IMR-90 (cell line): Measurements from ENCODE around the gene UBTD1. TPM values are rescaled to one million over a fixed set of nuclear protein-coding genes. Genes with fewer than 3 reads are reported as not detected.

Source experiments
- ATAC-seq: fragments of 200-7000 bp; cut with Tn5 transposase; 2 replicates; pipeline ENCODE4 v1.9.1; 2020; ENCODE audit warnings: low read depth, mild to moderate bottlenecking, moderate library complexity
- BruUV-seq: library from RNA; stranded (reverse); fragments of 400-500 nt; replicated peaks from 2 replicates; lab custom pipeline; 2021; lab: Mats Ljungman, UMichigan
- CTCF ChIA-PET: fragments of 300-600 bp; formaldehyde crosslinking; extraction: SDS; loops from one replicate; lab custom pipeline; 2021; ENCODE audit warnings: antibody characterized with exemption; lab: Yijun Ruan, JAX
- POLR2A ChIA-PET: fragments of 300-600 bp; sonication (Branson Sonifier 250); formaldehyde crosslinking; loops from one replicate; lab custom pipeline; 2022; ENCODE audit warnings: antibody characterized with exemption; ENCODE audit not compliant: unreplicated experiment; lab: Charles Lee
- DNase-seq: peaks from one replicate; pipeline ENCODE4 v3.0.0; 2013
- H2AFZ ChIP-seq: replicated peaks from 2 replicates; pipeline ENCODE3; 2013; ENCODE audit warnings: low read length, mild to moderate bottlenecking; ENCODE audit not compliant: poor library complexity
- H2AK5ac ChIP-seq: 2 replicates; pipeline ENCODE4 v1.6.1; 2013; ENCODE audit warnings: low read depth, low read length, inconsistent platforms
- H2AK9ac ChIP-seq: replicated peaks from 2 replicates; pipeline ENCODE3; 2013; ENCODE audit warnings: mild to moderate bottlenecking, low read depth, low read length, moderate library complexity; ENCODE audit not compliant: poor library complexity
- H2BK120ac ChIP-seq: 2 replicates; pipeline ENCODE4 v1.6.1; 2013; ENCODE audit warnings: low read depth, low read length, inconsistent platforms
- H2BK15ac ChIP-seq: 3 replicates; pipeline ENCODE4 v1.6.1; 2013; ENCODE audit warnings: low read depth, low read length, inconsistent platforms
- H2BK20ac ChIP-seq: 2 replicates; pipeline ENCODE4 v1.6.1; 2013; ENCODE audit warnings: low read depth, mild to moderate bottlenecking, inconsistent platforms, low read length, moderate library complexity
- H2BK5ac ChIP-seq: 2 replicates; pipeline ENCODE4 v1.6.1; 2013; ENCODE audit warnings: mild to moderate bottlenecking, low read depth, low read length, inconsistent platforms; ENCODE audit not compliant: poor library complexity, severe bottlenecking
- H3K14ac ChIP-seq: replicated peaks from 2 replicates; pipeline ENCODE4 v1.6.1; 2013; ENCODE audit warnings: low read depth, low read length, inconsistent platforms
- H3K18ac ChIP-seq: 2 replicates; pipeline ENCODE4 v1.6.1; 2013; ENCODE audit warnings: low read depth, low read length, control low read depth
- H3K23ac ChIP-seq: 2 replicates; pipeline ENCODE4 v1.6.1; 2013; ENCODE audit warnings: low read depth, low read length, inconsistent platforms
- H3K27ac ChIP-seq: 2 replicates; pipeline ENCODE4 v1.5.1; 2013; ENCODE audit warnings: mild to moderate bottlenecking, control low read depth, low read length; ENCODE audit not compliant: insufficient read depth
- H3K27me3 ChIP-seq: 2 replicates; pipeline ENCODE4 v1.6.1; 2013; ENCODE audit warnings: low read length; ENCODE audit not compliant: control insufficient read depth, insufficient read depth
- H3K36me3 ChIP-seq: 2 replicates; pipeline ENCODE4 v1.6.1; 2013; ENCODE audit warnings: low read length, mixed read lengths; ENCODE audit not compliant: control insufficient read depth, insufficient read depth
- H3K4ac ChIP-seq: 2 replicates; pipeline ENCODE4 v1.6.1; 2013; ENCODE audit warnings: low read depth, low read length, inconsistent platforms
- H3K4me1 ChIP-seq: 2 replicates; pipeline ENCODE4 v1.6.1; 2013; ENCODE audit warnings: low read length, mixed read lengths; ENCODE audit not compliant: control insufficient read depth, insufficient read depth
- H3K4me2 ChIP-seq: 2 replicates; pipeline ENCODE4 v1.6.1; 2013; ENCODE audit warnings: low read depth, mild to moderate bottlenecking, control low read depth, low read length, moderate library complexity
- H3K4me3 ChIP-seq: 2 replicates; pipeline ENCODE4 v1.5.1; 2013; ENCODE audit warnings: low read depth, mild to moderate bottlenecking, control low read depth, low read length, moderate library complexity; ENCODE audit not compliant: insufficient read depth
- H3K56ac ChIP-seq: 2 replicates; pipeline ENCODE4 v1.6.1; 2013; ENCODE audit warnings: low read length, inconsistent platforms; ENCODE audit not compliant: insufficient read depth; ENCODE audit errors: extremely low read depth
- H3K79me1 ChIP-seq, 2 experiments: 2 replicates each; pipeline ENCODE4 v1.6.1; 2013; ENCODE audit warnings: low read length in 2 of 2, inconsistent platforms in 1 of 2, low read depth in 1 of 2
- H3K9ac ChIP-seq: 2 replicates; pipeline ENCODE4 v1.6.1; 2013; ENCODE audit warnings: low read depth, low read length, control low read depth
- H3K9me1 ChIP-seq: 2 replicates; pipeline ENCODE4 v1.6.1; 2013; ENCODE audit warnings: low read length, inconsistent platforms; ENCODE audit not compliant: insufficient read depth
- H3K9me3 ChIP-seq: 2 replicates; pipeline ENCODE4 v1.6.1; 2013; ENCODE audit warnings: low read length; ENCODE audit not compliant: control insufficient read depth, insufficient read depth
- H4K20me1 ChIP-seq: 2 replicates; pipeline ENCODE4 v1.6.1; 2013; ENCODE audit warnings: low read length, inconsistent platforms; ENCODE audit not compliant: insufficient read depth
- H4K5ac ChIP-seq: 2 replicates; pipeline ENCODE4 v1.6.1; 2013; ENCODE audit warnings: mild to moderate bottlenecking, low read depth, low read length, control low read depth
- H4K8ac ChIP-seq, 2 experiments: 2 replicates each; pipeline ENCODE4 v1.6.1; 2013; ENCODE audit warnings: low read depth in 2 of 2, low read length in 2 of 2, control low read depth in 1 of 2, inconsistent platforms in 1 of 2
- H4K91ac ChIP-seq: 2 replicates; pipeline ENCODE4 v1.6.1; 2013; ENCODE audit warnings: low read depth, low read length, inconsistent platforms; ENCODE audit not compliant: insufficient read depth
- BHLHE40 ChIP-seq: fragments of 150-350 bp; IDR thresholded peaks from 2 replicates; pipeline ENCODE4 v1.6.1; 2016; ENCODE audit warnings: mild to moderate bottlenecking, low read depth, low read length
- CEBPB ChIP-seq: IDR thresholded peaks from 2 replicates; pipeline ENCODE4 v1.6.1; 2012; ENCODE audit warnings: low read depth, low read length, improper control_type of control experiment
- MAFK ChIP-seq: IDR thresholded peaks from 2 replicates; pipeline ENCODE4 v1.6.1; 2012; ENCODE audit warnings: low read depth, low read length, improper control_type of control experiment
- MXI1 ChIP-seq: IDR thresholded peaks from 2 replicates; pipeline ENCODE4 v1.6.1; 2012; ENCODE audit warnings: low read depth, mild to moderate bottlenecking, low read length, moderate library complexity, borderline replicate concordance
- POLR2A ChIP-seq: IDR thresholded peaks from 2 replicates; pipeline ENCODE4 v1.6.1; 2012; ENCODE audit warnings: mild to moderate bottlenecking, low read depth, low read length
- RFX5 ChIP-seq: IDR thresholded peaks from 2 replicates; pipeline ENCODE4 v1.8.0; 2012; ENCODE audit warnings: low read depth, mild to moderate bottlenecking, low read length, moderate library complexity
- WGBS, 2 experiments: methylation state at CpG; one replicate each; pipeline versions ENCODE4 v1.1.5 to v1.1.7; 2013; ENCODE audit warnings: missing lambda C conversion rate in 2 of 2; ENCODE audit not compliant: insufficient read length in 1 of 2; ENCODE audit errors: extremely low coverage in 2 of 2; 5-methylcytosine and 5-hydroxymethylcytosine counted together
- dilution Hi-C: fragments of 300-500 bp; cut with HindIII; formaldehyde crosslinking; loops from one replicate; pipeline ENCODE4 v1.14.3; 2018; ENCODE audit warnings: low sequenced_read_pairs; ENCODE audit not compliant: unreplicated experiment
- in situ Hi-C: fragments of 300-500 bp; cut with MboI; formaldehyde crosslinking; loops from 3 replicates; pipeline ENCODE4 v1.14.3; 2019; ENCODE audit warnings: low sequenced_read_pairs, inconsistent platforms, mixed read lengths
- intact Hi-C: fragments of 100-400 bp; cut with micrococcal nuclease; formaldehyde crosslinking; loops from 2 replicates; pipeline ENCODE4 v1.10.0; 2022
- polyA plus RNA-seq, 3 experiments: library from polyadenylated mRNA; depleted of rRNA; stranded (reverse); fragments of >200 nt; gene quantifications; 2 replicates each; pipeline ENCODE4 v1.2.3, GENCODE V29; 2012; ENCODE audit warnings: low replicate concordance in 1 of 3
- total RNA-seq: library from RNA; depleted of rRNA; stranded (reverse); fragments of >200 nt; gene quantifications from 2 replicates; pipeline ENCODE4 v1.2.3, GENCODE V29; 2012
- TF ChIP-seq, protein P1 (sequence below): conservative IDR thresholded peaks from 2 replicates; pipeline ENCODE4 v1.5.1; 2012; ENCODE audit warnings: mild to moderate bottlenecking, low read depth, low read length, improper control_type of control experiment

UBTD1 gene
- total and polyA plus RNA-seq, 2 of the 4 experiments (the other 2 are of a cell fraction) = 21.9 to 44.9 TPM

DNA sequence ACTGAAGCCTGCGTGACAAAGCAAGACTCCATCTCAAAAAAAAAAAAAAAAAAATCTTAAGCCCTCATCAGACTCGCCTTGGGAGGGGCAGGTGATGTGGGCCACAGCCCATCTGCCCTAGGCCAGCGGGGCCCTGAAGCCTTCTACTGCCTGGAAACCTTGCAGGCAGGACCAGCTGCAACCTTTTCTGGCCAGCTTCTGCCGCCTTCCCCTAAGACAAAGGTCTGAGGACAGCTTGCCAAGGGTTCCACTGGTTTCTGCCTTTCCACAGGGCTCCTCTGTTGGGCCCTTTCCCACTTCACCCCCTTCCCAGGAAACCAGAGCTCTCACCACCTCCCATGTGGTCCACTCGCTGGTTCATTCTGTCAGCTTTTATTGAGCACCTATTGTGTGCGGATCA is 35.2 kb downstream of the UBTD1 start:
- H3K23ac ChIP-seq = no peak overlapping the region
- no peak overlapping the region for H3K27ac ChIP-seq
- H3K4me2 ChIP-seq = no peak overlapping the region
- H3K9ac ChIP-seq = no peak overlapping the region
- no peak overlapping the region for H3K56ac ChIP-seq
- no peak overlapping the region for H2BK120ac ChIP-seq
- H3K36me3 ChIP-seq = peaks cover 2% of the 10 kb centered on the region; the same call in 1 of the 2 replicates
- no peak overlapping the region; the same call in 1 of the 2 replicates for H2AK5ac ChIP-seq
- peaks cover 25% of the 10 kb centered on the region for H3K9me1 ChIP-seq
- no peaks in the 10 kb centered on the region for H3K9me3 ChIP-seq
- H4K20me1 ChIP-seq = peaks cover 29% of the 10 kb centered on the region
- ChIA-PET CTCF (interaction anchor here (0.7 kb wide), 1 partner anchor 42 kb away, joined by 4 read pairs; no protein-coding TSS in a partner anchor), POLR2A (interaction anchor here (0.7 kb wide), 1 partner anchor 41 kb away, joined by 4 read pairs; no protein-coding TSS in a partner anchor)
- BruUV-seq = no TSS peak
- H2BK20ac ChIP-seq = no peak overlapping the region
- DNase-seq (no peak), ATAC-seq (no peak)
- no peak overlapping the region for H2BK15ac ChIP-seq
- no peak overlapping the region for H3K14ac ChIP-seq
- intact Hi-C loops (no loop called here), in situ Hi-C loops (no loop called here), dilution Hi-C loops (no loop called here)
- H4K8ac ChIP-seq = no peak overlapping the region
- H3K4me3 ChIP-seq = no peak overlapping the region
- no peak overlapping the region for H4K91ac ChIP-seq
- H3K27me3 ChIP-seq = no peaks in the 10 kb centered on the region
- TF ChIP-seq RFX5 = no peak
- no peak for TF ChIP-seq MXI1
- no peak for TF ChIP-seq CEBPB
- no peak for TF ChIP-seq POLR2A
- TF ChIP-seq, protein P1, sequence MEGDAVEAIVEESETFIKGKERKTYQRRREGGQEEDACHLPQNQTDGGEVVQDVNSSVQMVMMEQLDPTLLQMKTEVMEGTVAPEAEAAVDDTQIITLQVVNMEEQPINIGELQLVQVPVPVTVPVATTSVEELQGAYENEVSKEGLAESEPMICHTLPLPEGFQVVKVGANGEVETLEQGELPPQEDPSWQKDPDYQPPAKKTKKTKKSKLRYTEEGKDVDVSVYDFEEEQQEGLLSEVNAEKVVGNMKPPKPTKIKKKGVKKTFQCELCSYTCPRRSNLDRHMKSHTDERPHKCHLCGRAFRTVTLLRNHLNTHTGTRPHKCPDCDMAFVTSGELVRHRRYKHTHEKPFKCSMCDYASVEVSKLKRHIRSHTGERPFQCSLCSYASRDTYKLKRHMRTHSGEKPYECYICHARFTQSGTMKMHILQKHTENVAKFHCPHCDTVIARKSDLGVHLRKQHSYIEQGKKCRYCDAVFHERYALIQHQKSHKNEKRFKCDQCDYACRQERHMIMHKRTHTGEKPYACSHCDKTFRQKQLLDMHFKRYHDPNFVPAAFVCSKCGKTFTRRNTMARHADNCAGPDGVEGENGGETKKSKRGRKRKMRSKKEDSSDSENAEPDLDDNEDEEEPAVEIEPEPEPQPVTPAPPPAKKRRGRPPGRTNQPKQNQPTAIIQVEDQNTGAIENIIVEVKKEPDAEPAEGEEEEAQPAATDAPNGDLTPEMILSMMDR = no peak
- no peak for TF ChIP-seq BHLHE40
- TF ChIP-seq MAFK = no peak
- no peak overlapping the region for H2AFZ ChIP-seq
- peaks cover 17% of the 10 kb centered on the region for H3K4me1 ChIP-seq
- 0 out of 2 replicates have a peak overlapping the region, but pooled peaks have one; percentile 6 for H3K4ac ChIP-seq
- peak overlapping the region; percentile 63 for H2AK9ac ChIP-seq
- no peak overlapping the region for H4K5ac ChIP-seq
- no peak overlapping the region for H2BK5ac ChIP-seq
- H3K79me1 ChIP-seq = peaks cover 4 to 65% of the 10 kb centered on the region in 2 experiments
- no peak overlapping the region for H3K18ac ChIP-seq
- 100% methylated on average over 3 of the region's 6 CpGs; no CpG with 5 or more reads in 1 of the 2 experiments for WGBS, 2 experiments
